IMR-90 (cell line): ENCODE measurements around the gene PACSIN3. TPM values are rescaled to one million over a fixed set of nuclear protein-coding genes. Genes with fewer than 3 reads are reported as not detected.

Experiments
- ATAC-seq: fragments of 200-7000 bp; cut with Tn5 transposase; 2 replicates; pipeline ENCODE4 v1.9.1; 2020; ENCODE audit warnings: low read depth, mild to moderate bottlenecking, moderate library complexity
- BruUV-seq: library from RNA; stranded (reverse); fragments of 400-500 nt; replicated peaks from 2 replicates; lab custom pipeline; 2021; lab: Mats Ljungman, UMichigan
- CTCF ChIA-PET: fragments of 300-600 bp; formaldehyde crosslinking; extraction: SDS; loops from one replicate; lab custom pipeline; 2021; ENCODE audit warnings: antibody characterized with exemption; lab: Yijun Ruan, JAX
- POLR2A ChIA-PET: fragments of 300-600 bp; sonication (Branson Sonifier 250); formaldehyde crosslinking; loops from one replicate; lab custom pipeline; 2022; ENCODE audit warnings: antibody characterized with exemption; ENCODE audit not compliant: unreplicated experiment; lab: Charles Lee
- DNase-seq: peaks from one replicate; pipeline ENCODE4 v3.0.0; 2013
- H2AFZ ChIP-seq: replicated peaks from 2 replicates; pipeline ENCODE3; 2013; ENCODE audit warnings: low read length, mild to moderate bottlenecking; ENCODE audit not compliant: poor library complexity
- H2AK5ac ChIP-seq: 2 replicates; pipeline ENCODE4 v1.6.1; 2013; ENCODE audit warnings: low read depth, low read length, inconsistent platforms
- H2AK9ac ChIP-seq: replicated peaks from 2 replicates; pipeline ENCODE3; 2013; ENCODE audit warnings: mild to moderate bottlenecking, low read depth, low read length, moderate library complexity; ENCODE audit not compliant: poor library complexity
- H2BK120ac ChIP-seq: 2 replicates; pipeline ENCODE4 v1.6.1; 2013; ENCODE audit warnings: low read depth, low read length, inconsistent platforms
- H2BK15ac ChIP-seq: 3 replicates; pipeline ENCODE4 v1.6.1; 2013; ENCODE audit warnings: low read depth, low read length, inconsistent platforms
- H2BK20ac ChIP-seq: 2 replicates; pipeline ENCODE4 v1.6.1; 2013; ENCODE audit warnings: low read depth, mild to moderate bottlenecking, inconsistent platforms, low read length, moderate library complexity
- H2BK5ac ChIP-seq: 2 replicates; pipeline ENCODE4 v1.6.1; 2013; ENCODE audit warnings: mild to moderate bottlenecking, low read depth, low read length, inconsistent platforms; ENCODE audit not compliant: poor library complexity, severe bottlenecking
- H3K14ac ChIP-seq: replicated peaks from 2 replicates; pipeline ENCODE4 v1.6.1; 2013; ENCODE audit warnings: low read depth, low read length, inconsistent platforms
- H3K18ac ChIP-seq: 2 replicates; pipeline ENCODE4 v1.6.1; 2013; ENCODE audit warnings: low read depth, low read length, control low read depth
- H3K23ac ChIP-seq: 2 replicates; pipeline ENCODE4 v1.6.1; 2013; ENCODE audit warnings: low read depth, low read length, inconsistent platforms
- H3K27ac ChIP-seq: 2 replicates; pipeline ENCODE4 v1.5.1; 2013; ENCODE audit warnings: mild to moderate bottlenecking, control low read depth, low read length; ENCODE audit not compliant: insufficient read depth
- H3K27me3 ChIP-seq: 2 replicates; pipeline ENCODE4 v1.6.1; 2013; ENCODE audit warnings: low read length; ENCODE audit not compliant: control insufficient read depth, insufficient read depth
- H3K36me3 ChIP-seq: 2 replicates; pipeline ENCODE4 v1.6.1; 2013; ENCODE audit warnings: low read length, mixed read lengths; ENCODE audit not compliant: control insufficient read depth, insufficient read depth
- H3K4ac ChIP-seq: 2 replicates; pipeline ENCODE4 v1.6.1; 2013; ENCODE audit warnings: low read depth, low read length, inconsistent platforms
- H3K4me1 ChIP-seq: 2 replicates; pipeline ENCODE4 v1.6.1; 2013; ENCODE audit warnings: low read length, mixed read lengths; ENCODE audit not compliant: control insufficient read depth, insufficient read depth
- H3K4me2 ChIP-seq: 2 replicates; pipeline ENCODE4 v1.6.1; 2013; ENCODE audit warnings: low read depth, mild to moderate bottlenecking, control low read depth, low read length, moderate library complexity
- H3K4me3 ChIP-seq: 2 replicates; pipeline ENCODE4 v1.5.1; 2013; ENCODE audit warnings: low read depth, mild to moderate bottlenecking, control low read depth, low read length, moderate library complexity; ENCODE audit not compliant: insufficient read depth
- H3K56ac ChIP-seq: 2 replicates; pipeline ENCODE4 v1.6.1; 2013; ENCODE audit warnings: low read length, inconsistent platforms; ENCODE audit not compliant: insufficient read depth; ENCODE audit errors: extremely low read depth
- H3K79me1 ChIP-seq, 2 experiments: 2 replicates each; pipeline ENCODE4 v1.6.1; 2013; ENCODE audit warnings: low read length in 2 of 2, inconsistent platforms in 1 of 2, low read depth in 1 of 2
- H3K9ac ChIP-seq: 2 replicates; pipeline ENCODE4 v1.6.1; 2013; ENCODE audit warnings: low read depth, low read length, control low read depth
- H3K9me1 ChIP-seq: 2 replicates; pipeline ENCODE4 v1.6.1; 2013; ENCODE audit warnings: low read length, inconsistent platforms; ENCODE audit not compliant: insufficient read depth
- H3K9me3 ChIP-seq: 2 replicates; pipeline ENCODE4 v1.6.1; 2013; ENCODE audit warnings: low read length; ENCODE audit not compliant: control insufficient read depth, insufficient read depth
- H4K20me1 ChIP-seq: 2 replicates; pipeline ENCODE4 v1.6.1; 2013; ENCODE audit warnings: low read length, inconsistent platforms; ENCODE audit not compliant: insufficient read depth
- H4K5ac ChIP-seq: 2 replicates; pipeline ENCODE4 v1.6.1; 2013; ENCODE audit warnings: mild to moderate bottlenecking, low read depth, low read length, control low read depth
- H4K8ac ChIP-seq, 2 experiments: 2 replicates each; pipeline ENCODE4 v1.6.1; 2013; ENCODE audit warnings: low read depth in 2 of 2, low read length in 2 of 2, control low read depth in 1 of 2, inconsistent platforms in 1 of 2
- H4K91ac ChIP-seq: 2 replicates; pipeline ENCODE4 v1.6.1; 2013; ENCODE audit warnings: low read depth, low read length, inconsistent platforms; ENCODE audit not compliant: insufficient read depth
- BHLHE40 ChIP-seq: fragments of 150-350 bp; IDR thresholded peaks from 2 replicates; pipeline ENCODE4 v1.6.1; 2016; ENCODE audit warnings: mild to moderate bottlenecking, low read depth, low read length
- CEBPB ChIP-seq: IDR thresholded peaks from 2 replicates; pipeline ENCODE4 v1.6.1; 2012; ENCODE audit warnings: low read depth, low read length, improper control_type of control experiment
- CHD1 ChIP-seq: IDR thresholded peaks from 2 replicates; pipeline ENCODE4 v1.6.1; 2012; ENCODE audit warnings: low read depth, low read length, improper control_type of control experiment
- FOS ChIP-seq: fragments of 150-350 bp; IDR thresholded peaks from 2 replicates; pipeline ENCODE4 v1.6.1; 2016; ENCODE audit warnings: low read depth, low read length
- MAFK ChIP-seq: IDR thresholded peaks from 2 replicates; pipeline ENCODE4 v1.6.1; 2012; ENCODE audit warnings: low read depth, low read length, improper control_type of control experiment
- MAZ ChIP-seq: IDR thresholded peaks from 2 replicates; pipeline ENCODE4 v1.6.1; 2012; ENCODE audit warnings: low read depth, mild to moderate bottlenecking, low read length, improper control_type of control experiment, moderate library complexity, borderline replicate concordance
- MXI1 ChIP-seq: IDR thresholded peaks from 2 replicates; pipeline ENCODE4 v1.6.1; 2012; ENCODE audit warnings: low read depth, mild to moderate bottlenecking, low read length, moderate library complexity, borderline replicate concordance
- NFE2L2 ChIP-seq: fragments of 150-350 bp; IDR thresholded peaks from 2 replicates; pipeline ENCODE4 v1.6.1; 2016; ENCODE audit warnings: low read depth, mild to moderate bottlenecking, low read length
- POLR2A ChIP-seq: IDR thresholded peaks from 2 replicates; pipeline ENCODE4 v1.6.1; 2012; ENCODE audit warnings: mild to moderate bottlenecking, low read depth, low read length
- RCOR1 ChIP-seq: IDR thresholded peaks from 2 replicates; pipeline ENCODE4 v1.6.1; 2012; ENCODE audit warnings: mild to moderate bottlenecking, low read length, improper control_type of control experiment; ENCODE audit not compliant: insufficient replicate concordance
- RFX5 ChIP-seq: IDR thresholded peaks from 2 replicates; pipeline ENCODE4 v1.8.0; 2012; ENCODE audit warnings: low read depth, mild to moderate bottlenecking, low read length, moderate library complexity
- WGBS, 2 experiments: methylation state at CpG; one replicate each; pipeline versions ENCODE4 v1.1.5 to v1.1.7; 2013; ENCODE audit warnings: missing lambda C conversion rate in 2 of 2; ENCODE audit not compliant: insufficient read length in 1 of 2; ENCODE audit errors: extremely low coverage in 2 of 2; 5-methylcytosine and 5-hydroxymethylcytosine counted together
- dilution Hi-C: fragments of 300-500 bp; cut with HindIII; formaldehyde crosslinking; loops from one replicate; pipeline ENCODE4 v1.14.3; 2018; ENCODE audit warnings: low sequenced_read_pairs; ENCODE audit not compliant: unreplicated experiment
- in situ Hi-C: fragments of 300-500 bp; cut with MboI; formaldehyde crosslinking; loops from 3 replicates; pipeline ENCODE4 v1.14.3; 2019; ENCODE audit warnings: low sequenced_read_pairs, inconsistent platforms, mixed read lengths
- intact Hi-C: fragments of 100-400 bp; cut with micrococcal nuclease; formaldehyde crosslinking; loops from 2 replicates; pipeline ENCODE4 v1.10.0; 2022
- polyA plus RNA-seq, 3 experiments: library from polyadenylated mRNA; depleted of rRNA; stranded (reverse); fragments of >200 nt; gene quantifications; 2 replicates each; pipeline ENCODE4 v1.2.3, GENCODE V29; 2012; ENCODE audit warnings: low replicate concordance in 1 of 3
- total RNA-seq: library from RNA; depleted of rRNA; stranded (reverse); fragments of >200 nt; gene quantifications from 2 replicates; pipeline ENCODE4 v1.2.3, GENCODE V29; 2012
- TF ChIP-seq, protein P1 (sequence below): fragments of 150-350 bp; IDR thresholded peaks from 2 replicates; pipeline ENCODE4 v1.6.1; 2016; ENCODE audit warnings: low read depth, mild to moderate bottlenecking, low read length, moderate library complexity, borderline replicate concordance
- TF ChIP-seq, protein P2 (sequence below): conservative IDR thresholded peaks from 2 replicates; pipeline ENCODE4 v1.5.1; 2012; ENCODE audit warnings: mild to moderate bottlenecking, low read depth, low read length, improper control_type of control experiment

Gene PACSIN3
- total and polyA plus RNA-seq, 2 of the 4 experiments (the other 2 are of a cell fraction): 19.2 to 21.1 TPM

DNA sequence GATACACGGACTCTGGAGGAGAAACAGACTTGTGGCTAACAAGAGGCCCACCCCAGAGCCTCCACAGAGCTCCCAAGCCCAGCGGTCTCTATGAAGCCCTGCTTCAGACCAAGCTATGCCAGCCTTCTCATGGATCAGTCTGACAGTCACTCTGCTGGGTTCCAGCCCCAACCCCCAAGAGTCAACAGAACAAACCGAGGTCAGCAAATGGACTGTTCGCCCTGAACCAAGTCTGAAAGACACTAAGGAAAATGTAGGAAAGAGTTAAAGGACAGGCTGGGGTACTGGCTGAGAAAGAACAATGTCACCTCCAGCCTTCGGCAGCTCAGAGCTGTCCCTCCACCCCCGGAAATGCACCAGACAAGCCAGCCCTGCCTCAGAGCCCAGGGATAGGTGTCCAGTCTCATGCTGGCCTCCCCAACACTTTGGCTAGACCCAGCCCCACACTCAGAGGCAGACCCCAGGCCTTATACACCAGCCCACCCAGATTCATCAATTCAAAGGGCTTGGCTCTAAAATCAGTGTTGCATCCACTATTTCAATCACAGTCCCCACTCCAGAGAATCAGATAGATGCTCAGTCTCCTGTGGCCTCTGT lies 13.4 kb downstream of the PACSIN3 start:
- dilution Hi-C loops: no loop called here
- Histone ChIP-seq H2AK5ac (no peak overlapping the region), H4K91ac (no peak overlapping the region), H3K4me1 (peaks cover 7% of the 10 kb centered on the region), H2BK20ac (no peak overlapping the region), H3K56ac (no peak overlapping the region), H4K8ac (no peak overlapping the region), H3K9ac (no peak overlapping the region), H2BK5ac (no peak overlapping the region), H3K79me1 (peaks cover 23 to 75% of the 10 kb centered on the region in 2 experiments; a peak in 3 of 4 replicates), H2BK15ac (no peak overlapping the region), H2AK9ac (no peak overlapping the region), H3K9me1 (0 out of 2 replicates have a peak, but pooled peaks cover 3% of the 10 kb centered on the region), H3K4me2 (no peak overlapping the region), H3K23ac (no peak overlapping the region), H2BK120ac (no peak overlapping the region), H2AFZ (no peak overlapping the region), H3K36me3 (peaks cover 52% of the 10 kb centered on the region), H3K9me3 (no peaks in the 10 kb centered on the region), H3K14ac (no peak overlapping the region), H3K4me3 (no peak overlapping the region), H4K5ac (no peak overlapping the region), H3K27ac (no peak overlapping the region), H3K4ac (no peak overlapping the region), H3K27me3 (no peaks in the 10 kb centered on the region), H3K18ac (no peak overlapping the region), H4K20me1 (peaks cover 36% of the 10 kb centered on the region)
- intact Hi-C loops: no loop called here
- in situ Hi-C loops: no loop called here
- ATAC-seq: no peak
- DNase-seq: no peak
- ChIA-PET POLR2A (interaction anchor here (0.9 kb wide), 1 partner anchor 10 kb away, joined by 6 read pairs; no protein-coding TSS in a partner anchor), CTCF (no interaction called here)
- BruUV-seq: no TSS peak
- no peak for TF ChIP-seq POLR2A
- no peak for TF ChIP-seq MAFK
- no peak for TF ChIP-seq BHLHE40
- no peak for TF ChIP-seq FOS
- no peak for TF ChIP-seq RCOR1
- no peak for TF ChIP-seq RFX5
- TF ChIP-seq, protein P1, sequence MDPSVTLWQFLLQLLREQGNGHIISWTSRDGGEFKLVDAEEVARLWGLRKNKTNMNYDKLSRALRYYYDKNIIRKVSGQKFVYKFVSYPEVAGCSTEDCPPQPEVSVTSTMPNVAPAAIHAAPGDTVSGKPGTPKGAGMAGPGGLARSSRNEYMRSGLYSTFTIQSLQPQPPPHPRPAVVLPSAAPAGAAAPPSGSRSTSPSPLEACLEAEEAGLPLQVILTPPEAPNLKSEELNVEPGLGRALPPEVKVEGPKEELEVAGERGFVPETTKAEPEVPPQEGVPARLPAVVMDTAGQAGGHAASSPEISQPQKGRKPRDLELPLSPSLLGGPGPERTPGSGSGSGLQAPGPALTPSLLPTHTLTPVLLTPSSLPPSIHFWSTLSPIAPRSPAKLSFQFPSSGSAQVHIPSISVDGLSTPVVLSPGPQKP: no peak
- TF ChIP-seq NFE2L2: no peak
- no peak for TF ChIP-seq MAZ
- TF ChIP-seq CHD1: no peak
- TF ChIP-seq MXI1: no peak
- no peak for TF ChIP-seq CEBPB
- TF ChIP-seq, protein P2, sequence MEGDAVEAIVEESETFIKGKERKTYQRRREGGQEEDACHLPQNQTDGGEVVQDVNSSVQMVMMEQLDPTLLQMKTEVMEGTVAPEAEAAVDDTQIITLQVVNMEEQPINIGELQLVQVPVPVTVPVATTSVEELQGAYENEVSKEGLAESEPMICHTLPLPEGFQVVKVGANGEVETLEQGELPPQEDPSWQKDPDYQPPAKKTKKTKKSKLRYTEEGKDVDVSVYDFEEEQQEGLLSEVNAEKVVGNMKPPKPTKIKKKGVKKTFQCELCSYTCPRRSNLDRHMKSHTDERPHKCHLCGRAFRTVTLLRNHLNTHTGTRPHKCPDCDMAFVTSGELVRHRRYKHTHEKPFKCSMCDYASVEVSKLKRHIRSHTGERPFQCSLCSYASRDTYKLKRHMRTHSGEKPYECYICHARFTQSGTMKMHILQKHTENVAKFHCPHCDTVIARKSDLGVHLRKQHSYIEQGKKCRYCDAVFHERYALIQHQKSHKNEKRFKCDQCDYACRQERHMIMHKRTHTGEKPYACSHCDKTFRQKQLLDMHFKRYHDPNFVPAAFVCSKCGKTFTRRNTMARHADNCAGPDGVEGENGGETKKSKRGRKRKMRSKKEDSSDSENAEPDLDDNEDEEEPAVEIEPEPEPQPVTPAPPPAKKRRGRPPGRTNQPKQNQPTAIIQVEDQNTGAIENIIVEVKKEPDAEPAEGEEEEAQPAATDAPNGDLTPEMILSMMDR: no peak
- 80% methylated on average over 1 of the region's 6 CpGs; no CpG with 5 or more reads in 1 of the 2 experiments for WGBS, 2 experiments
